Measurements from ENCODE around the gene CCKAR. TPM values are rescaled to one million over a fixed set of nuclear protein-coding genes. Genes with fewer than 3 reads are reported as not detected.

Gene CCKAR
- total RNA-seq, 1 donor from 2014 or later, result not detected

GRCh38 chr4:26459756-26460530, 30.3 kb downstream of the CCKAR start:
- intact Hi-C loops (cut with micrococcal nuclease), result loop anchor here (1.0 to 10.0 kb wide), 4 partner anchors 125 to 550 kb away; partner anchors contain the start of gene TBC1D19
- Mint-ChIP-seq H3K36me3 (ENCODE audit: low read depth) (no peaks in the 10 kb centered on the region), H3K27me3 (peaks cover 3% of the 10 kb centered on the region), H3K27ac (no peak overlapping the region), H3K4me3 (no peak overlapping the region), H3K9me3 (no peaks in the 10 kb centered on the region), H3K4me1 (peaks cover 14% of the 10 kb centered on the region)
- no peak for DNase-seq

GRCh38 chr4:26459054-26459755, 31.1 kb downstream of the CCKAR start:
- Mint-ChIP-seq H3K36me3 (ENCODE audit: low read depth) (no peaks in the 10 kb centered on the region), H3K27ac (no peak overlapping the region), H3K27me3 (peaks cover 3% of the 10 kb centered on the region), H3K9me3 (no peaks in the 10 kb centered on the region), H3K4me3 (peak overlapping the region; percentile 41), H3K4me1 (peaks cover 14% of the 10 kb centered on the region)
- peak; percentile 65 for DNase-seq
- intact Hi-C loops (cut with micrococcal nuclease), result loop anchor here (1.0 to 10.0 kb wide), 4 partner anchors 126 to 551 kb away; partner anchors contain the start of gene TBC1D19

GRCh38 chr4:26458157-26458561, 32.1 kb downstream of the CCKAR start:
- intact Hi-C loops (cut with micrococcal nuclease), result loop anchor here (10.0 kb wide), 2 partner anchors 127 to 397 kb away; partner anchors contain the start of gene TBC1D19
- no peak overlapping the region for H3K4me3 Mint-ChIP-seq
- no peak overlapping the region for H3K27ac Mint-ChIP-seq
- DNase-seq, result no peak
- H3K27me3 Mint-ChIP-seq, result peaks cover 3% of the 10 kb centered on the region
- no peaks in the 10 kb centered on the region for H3K36me3 Mint-ChIP-seq (ENCODE audit: low read depth)
- H3K4me1 Mint-ChIP-seq, result peaks cover 14% of the 10 kb centered on the region
- no peaks in the 10 kb centered on the region for H3K9me3 Mint-ChIP-seq

- Mint-ChIP-seq H3K27me3 (peaks cover 3% of the 10 kb centered on the region), H3K27ac (no peak overlapping the region), H3K4me1 (peaks cover 14% of the 10 kb centered on the region), H3K36me3 (ENCODE audit: low read depth) (no peaks in the 10 kb centered on the region), H3K9me3 (no peaks in the 10 kb centered on the region), H3K4me3 (no peak overlapping the region)
- DNase-seq, result no peak
- intact Hi-C loops (cut with micrococcal nuclease), result loop anchor here (10.0 kb wide), 2 partner anchors 127 to 397 kb away; partner anchors contain the start of gene TBC1D19
Measured at GRCh38 chr4:26457412-26457811, 32.9 kb downstream of the CCKAR start.

GRCh38 chr4:26455571-26455970, 34.7 kb downstream of the CCKAR start:
- intact Hi-C loops (cut with micrococcal nuclease), result loop anchor here (10.0 kb wide), 2 partner anchors 129 to 399 kb away; partner anchors contain the start of gene TBC1D19
- no peak overlapping the region for H3K4me3 Mint-ChIP-seq
- no peak overlapping the region for H3K27ac Mint-ChIP-seq
- H3K36me3 Mint-ChIP-seq (ENCODE audit: low read depth), result no peaks in the 10 kb centered on the region
- H3K4me1 Mint-ChIP-seq, result peaks cover 14% of the 10 kb centered on the region
- peaks cover 2% of the 10 kb centered on the region for H3K27me3 Mint-ChIP-seq
- H3K9me3 Mint-ChIP-seq, result no peaks in the 10 kb centered on the region
- DNase-seq, result no peak

- peaks cover 2% of the 10 kb centered on the region for H3K27me3 Mint-ChIP-seq
- no peaks in the 10 kb centered on the region for H3K9me3 Mint-ChIP-seq
- DNase-seq, result no peak
- no peak overlapping the region for H3K4me3 Mint-ChIP-seq
- intact Hi-C loops (cut with micrococcal nuclease), result loop anchor here (10.0 kb wide), 2 partner anchors 130 to 400 kb away; partner anchors contain the start of gene TBC1D19
- no peaks in the 10 kb centered on the region for H3K36me3 Mint-ChIP-seq (ENCODE audit: low read depth)
- H3K27ac Mint-ChIP-seq, result no peak overlapping the region
- peaks cover 14% of the 10 kb centered on the region for H3K4me1 Mint-ChIP-seq
Measured at GRCh38 chr4:26454961-26455360, 35.3 kb downstream of the CCKAR start.

- Mint-ChIP-seq H3K27ac (no peak overlapping the region), H3K27me3 (peaks cover 2% of the 10 kb centered on the region), H3K9me3 (peaks cover 2% of the 10 kb centered on the region), H3K36me3 (ENCODE audit: low read depth) (no peaks in the 10 kb centered on the region), H3K4me1 (peaks cover 4% of the 10 kb centered on the region), H3K4me3 (no peak overlapping the region)
- no peak for DNase-seq
- intact Hi-C loops (cut with micrococcal nuclease), result loop anchor here (10.0 kb wide), 2 partner anchors 132 to 402 kb away; partner anchors contain the start of gene TBC1D19
Measured at GRCh38 chr4:26452565-26453531, 37.4 kb downstream of the CCKAR start.

GRCh38 chr4:26451597-26451996, 38.7 kb downstream of the CCKAR start:
- DNase-seq, result no peak
- no peaks in the 10 kb centered on the region for H3K27me3 Mint-ChIP-seq
- H3K27ac Mint-ChIP-seq, result no peak overlapping the region
- H3K36me3 Mint-ChIP-seq (ENCODE audit: low read depth), result no peaks in the 10 kb centered on the region
- no peaks in the 10 kb centered on the region for H3K4me1 Mint-ChIP-seq
- no peak overlapping the region for H3K4me3 Mint-ChIP-seq
- H3K9me3 Mint-ChIP-seq, result peaks cover 3% of the 10 kb centered on the region
- intact Hi-C loops (cut with micrococcal nuclease), result loop anchor here (10.0 kb wide), 2 partner anchors 133 to 403 kb away; partner anchors contain the start of gene TBC1D19

GRCh38 chr4:26450418-26450817, 39.9 kb downstream of the CCKAR start:
- intact Hi-C loops (cut with micrococcal nuclease), result loop anchor here (10.0 kb wide), 2 partner anchors 134 to 404 kb away; partner anchors contain the start of gene TBC1D19
- Mint-ChIP-seq H3K27ac (no peak overlapping the region), H3K27me3 (no peaks in the 10 kb centered on the region), H3K36me3 (ENCODE audit: low read depth) (no peaks in the 10 kb centered on the region), H3K4me1 (no peaks in the 10 kb centered on the region), H3K4me3 (no peak overlapping the region), H3K9me3 (peaks cover 3% of the 10 kb centered on the region)
- DNase-seq, result no peak

- Mint-ChIP-seq H3K4me3 (no peak overlapping the region), H3K4me1 (no peaks in the 10 kb centered on the region), H3K27ac (no peak overlapping the region), H3K27me3 (no peaks in the 10 kb centered on the region), H3K36me3 (ENCODE audit: low read depth) (peaks cover 15% of the 10 kb centered on the region), H3K9me3 (peaks cover 3% of the 10 kb centered on the region)
- intact Hi-C loops (cut with micrococcal nuclease), result no loop called here
- DNase-seq, result no peak
Measured at GRCh38 chr4:26447378-26447777, 42.9 kb downstream of the CCKAR start.

GRCh38 chr4:26441771-26442170, 48.5 kb downstream of the CCKAR start:
- peaks cover 41% of the 10 kb centered on the region for H3K36me3 Mint-ChIP-seq (ENCODE audit: low read depth)
- no peaks in the 10 kb centered on the region for H3K9me3 Mint-ChIP-seq
- intact Hi-C loops (cut with micrococcal nuclease), result no loop called here
- no peak for DNase-seq
- no peak overlapping the region for H3K4me3 Mint-ChIP-seq
- H3K27me3 Mint-ChIP-seq, result no peaks in the 10 kb centered on the region
- H3K4me1 Mint-ChIP-seq, result no peaks in the 10 kb centered on the region
- H3K27ac Mint-ChIP-seq, result no peak overlapping the region

- DNase-seq, result no peak
- Mint-ChIP-seq H3K9me3 (no peaks in the 10 kb centered on the region), H3K4me3 (no peak overlapping the region), H3K27ac (no peak overlapping the region), H3K4me1 (peaks cover 2% of the 10 kb centered on the region), H3K27me3 (no peaks in the 10 kb centered on the region), H3K36me3 (ENCODE audit: low read depth) (peaks cover 47% of the 10 kb centered on the region)
- intact Hi-C loops (cut with micrococcal nuclease), result no loop called here
Measured at GRCh38 chr4:26441102-26441501, 49.2 kb downstream of the CCKAR start.

- Mint-ChIP-seq H3K36me3 (ENCODE audit: low read depth) (peaks cover 74% of the 10 kb centered on the region), H3K27me3 (no peaks in the 10 kb centered on the region), H3K4me3 (no peak overlapping the region), H3K27ac (peak overlapping the region; percentile 48), H3K9me3 (no peaks in the 10 kb centered on the region), H3K4me1 (peaks cover 18% of the 10 kb centered on the region)
- intact Hi-C loops (cut with micrococcal nuclease), result no loop called here
- no peak for DNase-seq
Measured at GRCh38 chr4:26434030-26434639, 56.1 kb downstream of the CCKAR start.

All from activated CD4-positive, alpha-beta T cell treated with anti-CD3 and anti-CD28 coated beads, Interleukin-2, amount 10 ng/mL, durations not matched to agents 24 days and 14 days (primary cell).